Measurements from ENCODE around the gene SNRNP27. TPM values are rescaled to one million over a fixed set of nuclear protein-coding genes. Genes with fewer than 3 reads are reported as not detected.
A peak's percentile ranks its signal among the peaks of the same experiment; 100 is the strongest.

SNRNP27 gene
- total and polyA plus RNA-seq, 4 donors = 32.0 to 51.3 (median 36.0) TPM

- H3K9ac ChIP-seq (ENCODE audit: insufficient read depth in 1 of 2, low read length in 2 of 2) = no peak overlapping the region
Measured at GRCh38 chr2:69933839-69934613, 40.3 kb downstream of the SNRNP27 start.

GRCh38 chr2:69934614-69934908 is 40.8 kb downstream of the SNRNP27 start:
- Histone ChIP-seq H3K36me3 (ENCODE audit: control insufficient read depth in 4 of 4, insufficient read depth in 4 of 4, low read length in 4 of 4) (peaks cover 15 to 24% (median 16%) of the 10 kb centered on the region in 4 donors), H3K27me3 (ENCODE audit: control insufficient read depth in 3 of 3, insufficient read depth in 3 of 3, low read length in 2 of 3) (no peaks in the 10 kb centered on the region), H3K27ac (ENCODE audit: low read depth in 1 of 2, low read length in 1 of 2) (no peak overlapping the region), H3K4me1 (ENCODE audit: control insufficient read depth in 5 of 5, insufficient read depth in 5 of 5, low read length in 5 of 5) (peaks cover 0 to 10% (median 0%) of the 10 kb centered on the region in 5 donors), H3K9ac (ENCODE audit: insufficient read depth in 1 of 2, low read length in 2 of 2) (no peak overlapping the region), H3K4me3 (no peak overlapping the region), H3K9me3 (ENCODE audit: control insufficient read depth in 4 of 4, insufficient read depth in 3 of 4, low read length in 3 of 4) (peaks cover 0 to under 1% (median 0%) of the 10 kb centered on the region in 4 donors)
- 60 to 73% methylated on average over 1 of the region's 1 CpG for WGBS, 2 donors
- no peak for TF ChIP-seq CTCF (IDR thresholded peaks at IDR 0.05; ENCODE audit: control extremely low read depth, extremely low read depth)
- DNase-seq (no peak), ATAC-seq (ENCODE audit: insufficient read depth, low FRiP score) (no peak)

More at GRCh38 chr2:69933839-69934613, 40.3 kb downstream of the SNRNP27 start:
- TF ChIP-seq CTCF (IDR thresholded peaks at IDR 0.05; ENCODE audit: control extremely low read depth, extremely low read depth) = no peak
- peak overlapping the region in 1 of 2 donors; percentile 36 for H3K27ac ChIP-seq (ENCODE audit: low read depth in 1 of 2, low read length in 1 of 2)
- DNase-seq (no peak), ATAC-seq (ENCODE audit: insufficient read depth, low FRiP score) (peak; percentile 76)
- no peaks in the 10 kb centered on the region for H3K27me3 ChIP-seq (ENCODE audit: control insufficient read depth in 3 of 3, insufficient read depth in 3 of 3, low read length in 2 of 3)
- H3K4me3 ChIP-seq = no peak overlapping the region
- peaks cover 15 to 24% (median 17%) of the 10 kb centered on the region in 4 donors for H3K36me3 ChIP-seq (ENCODE audit: control insufficient read depth in 4 of 4, insufficient read depth in 4 of 4, low read length in 4 of 4)
- no peaks in the 10 kb centered on the region for H3K9me3 ChIP-seq (ENCODE audit: control insufficient read depth in 4 of 4, insufficient read depth in 3 of 4, low read length in 3 of 4)
- 24 to 30% methylated on average over 4 of the region's 4 CpGs for WGBS, 2 donors
- peaks cover 0 to 10% (median 0%) of the 10 kb centered on the region in 5 donors for H3K4me1 ChIP-seq (ENCODE audit: control insufficient read depth in 5 of 5, insufficient read depth in 5 of 5, low read length in 5 of 5)

- Histone ChIP-seq H3K4me3 (no peak overlapping the region), H3K36me3 (ENCODE audit: control insufficient read depth in 4 of 4, insufficient read depth in 4 of 4, low read length in 4 of 4) (peaks cover 15 to 24% (median 17%) of the 10 kb centered on the region in 4 donors), H3K4me1 (ENCODE audit: control insufficient read depth in 5 of 5, insufficient read depth in 5 of 5, low read length in 5 of 5) (peaks cover 0 to 10% (median 0%) of the 10 kb centered on the region in 5 donors), H3K27ac (ENCODE audit: low read depth in 1 of 2, low read length in 1 of 2) (no peak overlapping the region), H3K9me3 (ENCODE audit: control insufficient read depth in 4 of 4, insufficient read depth in 3 of 4, low read length in 3 of 4) (peaks cover 0 to 2% (median 0%) of the 10 kb centered on the region in 4 donors), H3K27me3 (ENCODE audit: control insufficient read depth in 3 of 3, insufficient read depth in 3 of 3, low read length in 2 of 3) (no peaks in the 10 kb centered on the region), H3K9ac (ENCODE audit: insufficient read depth in 1 of 2, low read length in 2 of 2) (no peak overlapping the region)
- no peak for ATAC-seq (ENCODE audit: insufficient read depth, low FRiP score)
- DNase-seq = no peak
- TF ChIP-seq CTCF (IDR thresholded peaks at IDR 0.05; ENCODE audit: control extremely low read depth, extremely low read depth) = no peak
- 98 to 99% methylated on average over 5 of the region's 5 CpGs for WGBS, 2 donors
Measured at GRCh38 chr2:69935011-69935410, 41.3 kb downstream of the SNRNP27 start.
